ENCODE results near the gene PERM1.

Gene PERM1

GRCh38 chr1:1024149-1024770 is 42.4 kb upstream of the PERM1 start:
- FAIRE-seq (no peak), DNase-seq (ENCODE audit: insufficient read length, low spot score) (no peak)
- TF ChIP-seq, protein P1, sequence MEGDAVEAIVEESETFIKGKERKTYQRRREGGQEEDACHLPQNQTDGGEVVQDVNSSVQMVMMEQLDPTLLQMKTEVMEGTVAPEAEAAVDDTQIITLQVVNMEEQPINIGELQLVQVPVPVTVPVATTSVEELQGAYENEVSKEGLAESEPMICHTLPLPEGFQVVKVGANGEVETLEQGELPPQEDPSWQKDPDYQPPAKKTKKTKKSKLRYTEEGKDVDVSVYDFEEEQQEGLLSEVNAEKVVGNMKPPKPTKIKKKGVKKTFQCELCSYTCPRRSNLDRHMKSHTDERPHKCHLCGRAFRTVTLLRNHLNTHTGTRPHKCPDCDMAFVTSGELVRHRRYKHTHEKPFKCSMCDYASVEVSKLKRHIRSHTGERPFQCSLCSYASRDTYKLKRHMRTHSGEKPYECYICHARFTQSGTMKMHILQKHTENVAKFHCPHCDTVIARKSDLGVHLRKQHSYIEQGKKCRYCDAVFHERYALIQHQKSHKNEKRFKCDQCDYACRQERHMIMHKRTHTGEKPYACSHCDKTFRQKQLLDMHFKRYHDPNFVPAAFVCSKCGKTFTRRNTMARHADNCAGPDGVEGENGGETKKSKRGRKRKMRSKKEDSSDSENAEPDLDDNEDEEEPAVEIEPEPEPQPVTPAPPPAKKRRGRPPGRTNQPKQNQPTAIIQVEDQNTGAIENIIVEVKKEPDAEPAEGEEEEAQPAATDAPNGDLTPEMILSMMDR (IDR thresholded peaks at IDR 0.05; ENCODE audit: insufficient read depth, missing control alignments): no peak

- DNase-seq (ENCODE audit: insufficient read length, low spot score) (no peak), FAIRE-seq (no peak)
These were observed 41.8 kb upstream of the PERM1 start for GRCh38 chr1:1023700-1024099.

GRCh38 chr1:1022302-1023009 is 40.6 kb upstream of the PERM1 start:
- DNase-seq (ENCODE audit: insufficient read length, low spot score): no peak
- FAIRE-seq: no peak
- TF ChIP-seq, protein P1 (IDR thresholded peaks at IDR 0.05; ENCODE audit: insufficient read depth, missing control alignments): no peak

More at GRCh38 chr1:1023700-1024099, 41.8 kb upstream of the PERM1 start:
- TF ChIP-seq, protein P1 (IDR thresholded peaks at IDR 0.05; ENCODE audit: insufficient read depth, missing control alignments): no peak

- TF ChIP-seq, protein P1 (IDR thresholded peaks at IDR 0.05; ENCODE audit: insufficient read depth, missing control alignments): no peak
These were observed 40.0 kb upstream of the PERM1 start for GRCh38 chr1:1021920-1022259.

DNA sequence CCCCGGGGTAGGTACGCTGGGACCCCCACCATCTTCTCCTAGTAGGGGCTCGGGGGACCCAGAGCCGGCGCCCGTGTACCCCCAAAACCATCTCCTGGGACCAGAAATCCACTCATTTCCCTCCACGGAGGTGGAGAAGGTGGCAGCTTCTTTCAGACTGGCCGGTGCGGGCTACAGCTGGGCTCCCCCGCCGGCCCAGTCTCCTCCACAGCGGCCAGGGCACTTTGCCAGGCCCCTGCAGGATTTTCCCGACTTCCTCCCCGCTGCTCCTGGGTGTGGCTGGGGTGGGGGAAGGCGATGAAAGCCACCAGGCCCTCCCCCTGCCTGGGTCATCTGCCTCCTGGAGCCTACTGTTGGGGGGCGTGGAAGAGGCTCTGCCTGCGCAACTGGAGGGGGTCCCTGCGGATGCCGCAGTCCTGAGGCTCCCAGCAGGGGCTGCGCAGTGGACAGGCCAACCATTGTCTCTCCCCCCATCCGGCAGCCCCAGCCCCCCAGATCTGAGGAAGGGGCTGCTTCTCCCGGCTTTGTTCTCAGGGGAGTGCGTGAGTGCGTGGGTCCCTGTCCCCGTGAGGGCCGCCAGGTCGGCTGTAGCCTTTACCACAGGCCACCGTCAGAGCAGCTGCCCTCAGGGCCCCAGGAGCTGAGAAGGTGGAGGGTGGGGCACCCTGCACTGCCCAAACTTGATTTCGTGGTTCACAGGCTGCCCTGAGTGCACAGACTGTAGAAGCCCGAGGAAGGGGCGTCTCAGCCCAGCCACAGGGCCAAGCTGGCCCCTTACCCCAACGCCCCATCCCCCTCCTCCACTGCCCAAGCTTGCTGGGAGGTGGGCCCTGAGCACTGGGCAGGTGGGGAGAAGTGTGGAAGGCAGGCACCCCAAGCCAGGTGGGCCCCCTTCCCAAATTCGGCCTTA is 39.4 kb upstream of the PERM1 start:
- FAIRE-seq (no peak), DNase-seq (ENCODE audit: insufficient read length, low spot score) (no peak)
- TF ChIP-seq, protein P1 (IDR thresholded peaks at IDR 0.05; ENCODE audit: insufficient read depth, missing control alignments): no peak

More at GRCh38 chr1:1021920-1022259, 40.0 kb upstream of the PERM1 start:
- no peak for FAIRE-seq
- DNase-seq (ENCODE audit: insufficient read length, low spot score): no peak

DNA sequence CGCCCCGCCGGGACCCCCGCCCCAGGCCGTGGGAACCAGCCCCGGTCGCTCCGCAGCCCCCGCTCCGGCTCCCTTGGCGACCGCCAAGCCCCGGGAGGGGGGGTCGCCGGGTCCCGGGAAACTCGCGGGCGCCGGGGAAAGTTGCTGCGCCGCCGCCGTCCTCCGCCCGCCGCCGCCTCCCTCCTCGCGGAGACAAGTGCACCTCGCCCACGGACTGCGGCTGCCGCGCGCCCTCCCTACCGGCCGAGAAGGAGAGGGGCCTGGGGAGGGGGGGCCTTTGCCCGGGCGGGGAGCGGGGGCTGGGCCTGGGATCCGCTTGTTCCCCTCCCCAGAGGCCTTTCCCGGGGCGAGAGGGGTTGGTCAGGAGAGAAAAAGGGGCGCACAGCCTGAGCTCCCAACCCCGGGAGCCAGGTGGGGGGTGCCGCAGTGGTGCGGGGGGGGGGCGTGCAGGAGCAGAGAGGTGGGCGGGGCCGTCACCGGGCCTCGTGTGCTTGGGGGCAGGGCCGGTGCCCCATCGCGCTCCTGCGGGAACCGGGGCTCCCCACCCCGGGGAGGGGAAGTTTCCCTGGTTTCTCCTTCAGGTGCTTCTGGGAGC is 38.6 kb upstream of the PERM1 start:
- no peak for FAIRE-seq
- TF ChIP-seq, protein P1 (IDR thresholded peaks at IDR 0.05; ENCODE audit: insufficient read depth, missing control alignments): no peak
- DNase-seq (ENCODE audit: insufficient read length, low spot score): no peak

Measured in D721Med (cell line).